NCI-H69 (cell line): Measurements from ENCODE around the gene LRP10.
"Not testable (repeated sequence)": the region's sequence is repeated elsewhere in the genome, so short reads cannot be mapped to it uniquely, and the experiment has no call there.

Source experiments
- DNase-seq: peaks from one replicate; lab custom pipeline; 2025; lab: John Stamatoyannopoulos, UW

LRP10 gene

GRCh38 chr14:22887260-22887989, 15.9 kb downstream of the LRP10 start:
- DNase-seq, result peak; percentile 96

- DNase-seq, result peak; percentile 26
Measured at GRCh38 chr14:22887990-22888378, 16.4 kb downstream of the LRP10 start.

- no peak for DNase-seq
Measured at GRCh38 chr14:22888662-22889061, 17.1 kb downstream of the LRP10 start.

- no peak for DNase-seq
Measured at GRCh38 chr14:22890416-22890815, 18.9 kb downstream of the LRP10 start.

- DNase-seq, result no peak
Measured at GRCh38 chr14:22892488-22892887, 20.9 kb downstream of the LRP10 start.

GRCh38 chr14:22893706-22894105, 22.2 kb downstream of the LRP10 start:
- no peak for DNase-seq

- DNase-seq, result no peak
Measured at GRCh38 chr14:22895402-22895801, 23.9 kb downstream of the LRP10 start.

GRCh38 chr14:22896356-22896755, 24.8 kb downstream of the LRP10 start:
- DNase-seq, result no peak

GRCh38 chr14:22896760-22897159, 25.2 kb downstream of the LRP10 start:
- DNase-seq, result no peak

- no peak for DNase-seq
Measured at GRCh38 chr14:22897357-22897756, 25.8 kb downstream of the LRP10 start.

- no peak for DNase-seq
Measured at GRCh38 chr14:22898302-22899090, 27.0 kb downstream of the LRP10 start.

- peak; percentile 70 for DNase-seq
Measured at GRCh38 chr14:22900081-22900799, 28.7 kb downstream of the LRP10 start.

- DNase-seq, result no peak
Measured at GRCh38 chr14:22901799-22902198, 30.3 kb downstream of the LRP10 start.

GRCh38 chr14:22903742-22904087, 32.2 kb downstream of the LRP10 start:
- DNase-seq, result no peak

- DNase-seq, result no peak
Measured at GRCh38 chr14:22905627-22906026, 34.1 kb downstream of the LRP10 start.

- no peak for DNase-seq
Measured at GRCh38 chr14:22906073-22906472, 34.5 kb downstream of the LRP10 start.

- DNase-seq, result no peak
Measured at GRCh38 chr14:22907429-22907828, 35.9 kb downstream of the LRP10 start.

- DNase-seq, result no peak
Measured at GRCh38 chr14:22908601-22909000, 37.1 kb downstream of the LRP10 start.

GRCh38 chr14:22910916-22911315, 39.4 kb downstream of the LRP10 start:
- DNase-seq, result no peak

GRCh38 chr14:22914836-22915235, 43.3 kb downstream of the LRP10 start:
- not testable (repeated sequence) for DNase-seq

- DNase-seq, result no peak
Measured at GRCh38 chr14:22915886-22916521, 44.5 kb downstream of the LRP10 start.
